HG03342 (cell line): ENCODE measurements around the gene CNKSR1.
"Not testable (repeated sequence)": the region's sequence is repeated elsewhere in the genome, so short reads cannot be mapped to it uniquely, and the experiment has no call there.

Source experiments
- ATAC-seq: cut with Tn5 transposase; IDR thresholded peaks from one replicate; pipeline ENCODE4 v1.9.1; 2021; ENCODE audit warnings: mild to moderate bottlenecking, moderate library complexity; ENCODE audit not compliant: unreplicated experiment

The CNKSR1 gene

GRCh38 chr1:26224606-26225005 lies 47.3 kb downstream of the CNKSR1 start:
- ATAC-seq = no peak

GRCh38 chr1:26225033-26225831 lies 47.9 kb downstream of the CNKSR1 start:
- no peak for ATAC-seq

DNA sequence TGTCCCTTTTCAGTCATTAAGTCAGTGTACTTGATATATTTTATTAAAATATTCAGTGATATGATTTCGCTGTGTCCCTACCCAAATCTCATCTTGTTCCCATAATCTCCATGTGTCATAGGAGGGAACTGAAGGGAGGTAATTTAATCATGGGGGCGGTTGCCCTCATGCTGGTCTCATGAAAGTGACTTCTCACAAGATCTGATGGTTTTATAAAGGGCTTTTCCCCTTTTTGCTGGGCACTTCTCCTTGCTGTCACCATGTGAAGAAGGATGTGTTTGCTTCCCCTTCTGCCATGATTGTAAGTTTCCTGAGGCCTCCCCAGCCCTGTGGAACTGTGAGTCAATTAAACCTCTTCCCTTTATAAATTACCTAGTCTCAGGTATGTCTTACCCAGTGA lies 53.4 kb downstream of the CNKSR1 start:
- not testable (repeated sequence) for ATAC-seq

DNA sequence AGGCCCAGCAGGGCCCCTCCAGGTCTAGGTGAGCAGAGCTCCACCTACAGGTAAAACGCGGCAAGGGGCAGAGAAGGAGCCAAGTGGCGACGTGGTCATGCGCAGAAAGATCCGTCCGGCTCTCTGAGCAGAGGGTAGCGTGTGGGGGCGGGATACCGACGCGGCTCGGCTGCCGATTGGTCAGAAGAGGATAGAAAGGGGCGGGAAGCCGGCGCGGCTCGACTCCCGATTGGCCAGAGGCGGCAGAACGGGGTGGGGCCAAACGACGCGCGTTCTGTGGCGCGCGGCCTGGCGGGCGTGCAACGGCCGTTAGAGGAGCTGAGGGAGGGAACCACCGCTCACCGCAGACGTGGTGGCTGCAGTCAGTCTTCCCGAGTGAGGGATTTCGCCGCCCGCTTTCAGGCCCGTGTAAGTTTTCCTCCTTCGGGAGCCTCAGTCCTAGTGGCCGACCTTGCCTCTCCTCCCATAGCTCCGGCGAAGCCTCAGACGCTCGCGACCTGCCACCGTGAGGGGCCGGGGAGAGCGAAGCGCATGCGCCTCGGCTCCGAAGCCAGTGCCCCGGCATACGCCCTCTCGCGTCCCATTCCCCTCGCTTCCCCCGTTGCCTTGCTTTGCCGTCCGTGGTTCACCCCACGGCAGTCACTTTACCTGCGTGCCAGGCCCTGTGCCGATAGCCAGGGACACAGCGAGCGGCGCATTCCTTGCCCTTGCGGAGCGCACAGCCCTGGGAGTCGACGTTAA lies 56.8 kb downstream of the CNKSR1 start, which contains the start of gene CEP85:
Gene CEP85 (plus strand): TSS at position 298 of the 741 bp plus-strand sequence. CDS start 5,584 bp downstream, outside the sequence.
- peak; percentile 92 for ATAC-seq

- ATAC-seq = no peak
Measured at GRCh38 chr1:26234644-26235370, 57.5 kb downstream of the CNKSR1 start.

DNA sequence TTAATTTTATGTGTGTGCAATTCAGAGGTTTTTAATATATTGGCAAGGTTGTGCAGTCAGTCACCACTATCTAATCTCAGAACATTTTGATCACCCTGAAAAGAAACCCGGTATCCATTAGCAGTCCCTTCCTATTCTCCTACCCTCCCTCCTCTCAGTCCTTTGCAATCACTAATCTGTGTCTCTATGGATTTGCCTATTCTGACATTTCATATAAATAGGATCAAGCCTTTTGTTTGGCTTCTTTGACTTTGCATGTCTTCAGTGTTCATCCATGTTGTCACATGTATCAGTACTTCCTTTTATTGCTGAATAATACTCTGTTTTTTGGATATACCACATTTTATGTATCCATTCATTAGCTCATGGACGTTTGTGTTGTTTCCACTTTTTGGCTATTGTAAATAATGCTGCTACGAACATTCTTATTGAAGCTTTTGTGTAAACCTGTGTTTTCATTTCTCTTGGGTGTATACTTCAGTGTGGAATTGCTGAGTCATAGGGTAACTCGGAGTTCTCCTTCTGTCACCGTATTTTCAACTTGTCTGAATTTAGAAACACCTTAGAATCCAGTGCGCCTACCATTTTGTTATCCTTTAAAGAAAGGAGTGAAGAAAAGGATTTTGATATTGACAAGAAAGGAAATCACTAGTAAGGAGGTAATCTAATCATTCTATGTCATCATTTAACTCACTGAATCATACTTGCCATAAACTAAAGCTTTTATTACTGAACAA lies 60.1 kb downstream of the CNKSR1 start:
- ATAC-seq = no peak
